ENCODE results near the gene CIROP. TPM values are rescaled to one million over a fixed set of nuclear protein-coding genes. Genes with fewer than 3 reads are reported as not detected.

CIROP gene
- total and polyA plus RNA-seq, 11 donors, result not detected

DNA sequence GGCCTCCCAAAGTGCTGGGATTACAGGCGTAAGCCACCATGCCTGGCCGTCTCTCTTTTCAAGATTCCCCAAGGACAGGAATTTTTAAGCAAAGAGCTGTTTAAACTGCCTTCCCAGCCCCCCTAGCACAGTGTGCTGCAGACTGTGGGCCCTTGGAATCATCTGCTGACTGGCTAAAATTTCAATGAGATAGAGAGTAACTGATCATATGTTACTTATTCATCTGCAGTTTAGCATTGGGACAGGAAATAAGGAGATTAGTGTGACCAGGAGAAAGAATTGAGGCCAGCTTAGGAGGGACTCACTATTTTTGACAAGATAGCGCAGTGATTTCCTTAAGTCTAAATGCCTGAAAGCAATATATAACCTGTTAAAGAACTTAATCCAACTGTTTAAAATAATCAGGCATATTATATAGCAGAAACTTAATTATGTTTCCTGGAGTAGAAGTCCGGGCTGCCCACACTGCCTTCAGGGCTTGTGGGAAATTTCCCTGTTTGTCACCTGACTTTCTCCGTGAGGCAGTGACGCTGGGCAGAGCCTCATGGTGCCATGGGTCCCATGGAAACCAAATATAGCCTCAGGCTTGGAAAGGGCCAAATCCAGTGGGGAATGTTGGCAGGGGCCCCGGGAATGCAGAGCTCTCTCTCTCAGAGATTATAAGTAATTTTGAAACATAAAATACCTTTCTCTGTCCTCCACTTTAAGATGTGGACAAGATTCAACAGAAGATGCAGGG lies 37.1 kb upstream of the CIROP start:
- H3K36me3 ChIP-seq, result peaks cover 0 to 25% (median 10%) of the 10 kb centered on the region in 9 donors
- peak overlapping the region; percentile 46 to 84 (median 72) for H3K27ac ChIP-seq
- peak; percentile 75 to 88 (median 80) for DNase-seq
- WGBS, 4 donors, result 45 to 49% (median 48%) methylated on average over 7 of the region's 7 CpGs
- H3K4me1 ChIP-seq, result peaks cover 0 to 46% (median 15%) of the 10 kb centered on the region in 12 donors
- H3K9me3 ChIP-seq, result no peaks in the 10 kb centered on the region
- intact Hi-C loops (cut with DNase I), result loop anchor here in 1 of 10 donors (1.0 kb wide), 1 partner anchor 12 kb away; no protein-coding TSS in a partner anchor
- H3K27me3 ChIP-seq, result no peaks in the 10 kb centered on the region
- no peak overlapping the region for H3K4me3 ChIP-seq
- peak; percentile 85 to 95 (median 90) for ATAC-seq
- TF ChIP-seq POLR2A (IDR thresholded peaks at IDR 0.05), result no peak
- TF ChIP-seq, protein P1, sequence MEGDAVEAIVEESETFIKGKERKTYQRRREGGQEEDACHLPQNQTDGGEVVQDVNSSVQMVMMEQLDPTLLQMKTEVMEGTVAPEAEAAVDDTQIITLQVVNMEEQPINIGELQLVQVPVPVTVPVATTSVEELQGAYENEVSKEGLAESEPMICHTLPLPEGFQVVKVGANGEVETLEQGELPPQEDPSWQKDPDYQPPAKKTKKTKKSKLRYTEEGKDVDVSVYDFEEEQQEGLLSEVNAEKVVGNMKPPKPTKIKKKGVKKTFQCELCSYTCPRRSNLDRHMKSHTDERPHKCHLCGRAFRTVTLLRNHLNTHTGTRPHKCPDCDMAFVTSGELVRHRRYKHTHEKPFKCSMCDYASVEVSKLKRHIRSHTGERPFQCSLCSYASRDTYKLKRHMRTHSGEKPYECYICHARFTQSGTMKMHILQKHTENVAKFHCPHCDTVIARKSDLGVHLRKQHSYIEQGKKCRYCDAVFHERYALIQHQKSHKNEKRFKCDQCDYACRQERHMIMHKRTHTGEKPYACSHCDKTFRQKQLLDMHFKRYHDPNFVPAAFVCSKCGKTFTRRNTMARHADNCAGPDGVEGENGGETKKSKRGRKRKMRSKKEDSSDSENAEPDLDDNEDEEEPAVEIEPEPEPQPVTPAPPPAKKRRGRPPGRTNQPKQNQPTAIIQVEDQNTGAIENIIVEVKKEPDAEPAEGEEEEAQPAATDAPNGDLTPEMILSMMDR (IDR thresholded peaks at IDR 0.05), result no peak

DNA sequence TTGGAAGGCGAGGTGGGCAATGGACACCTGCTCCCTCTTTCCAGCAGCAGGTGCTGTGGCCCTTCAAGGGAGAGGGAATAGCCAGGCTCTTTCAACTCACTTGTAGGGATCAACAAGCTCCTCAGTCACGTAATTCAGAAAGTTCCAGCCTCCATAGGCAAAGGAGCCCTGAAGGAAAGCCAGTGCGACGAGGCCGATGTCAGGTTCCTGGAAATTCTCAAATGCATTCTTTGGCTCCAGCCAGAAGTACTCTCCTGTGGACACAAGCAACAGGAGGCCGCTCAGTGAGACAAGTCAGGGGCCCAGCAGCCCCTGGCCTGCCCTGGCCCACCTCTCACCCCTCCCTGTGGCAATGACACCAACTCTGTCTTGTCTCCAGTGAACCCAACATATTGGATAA lies 35.6 kb upstream of the CIROP start:
- Histone ChIP-seq H3K27me3 (no peaks in the 10 kb centered on the region), H3K4me3 (no peak overlapping the region), H3K9me3 (no peaks in the 10 kb centered on the region), H3K36me3 (peaks cover 0 to 29% (median 10%) of the 10 kb centered on the region in 9 donors), H3K4me1 (peaks cover 0 to 34% (median 12%) of the 10 kb centered on the region in 12 donors), H3K27ac (peak overlapping the region in 1 of 12 donors; percentile 18)
- no peak for ATAC-seq
- TF ChIP-seq POLR2A (IDR thresholded peaks at IDR 0.05), result no peak
- DNase-seq, result no peak
- intact Hi-C loops (cut with DNase I), result no loop called here
- 61 to 81% (median 78%) methylated on average over 5 to 6 of the region's 6 CpGs for WGBS, 4 donors

DNA sequence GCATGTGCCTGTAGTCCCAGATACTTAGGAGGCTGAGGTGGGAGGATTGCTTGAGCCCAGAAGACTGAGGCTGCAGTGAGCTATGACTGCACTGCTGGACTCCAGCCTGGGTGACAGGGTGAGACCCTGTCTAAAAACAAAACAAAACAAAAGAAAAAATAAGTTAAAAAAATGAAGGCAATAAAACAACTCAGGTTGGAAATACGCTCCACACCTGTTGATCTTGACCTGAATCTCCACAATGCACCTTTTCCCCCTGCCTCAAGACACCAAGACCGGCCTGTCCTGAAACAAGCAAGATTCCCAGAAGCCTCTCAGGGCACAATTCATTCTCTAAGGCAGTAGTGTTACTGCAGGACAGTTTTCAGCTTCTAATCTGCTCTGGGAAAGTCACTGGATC lies 35.1 kb upstream of the CIROP start:
- peak overlapping the region in 1 of 12 donors; percentile 18 for H3K27ac ChIP-seq
- no peaks in the 10 kb centered on the region for H3K27me3 ChIP-seq
- H3K36me3 ChIP-seq, result peaks cover 0 to 29% (median 10%) of the 10 kb centered on the region in 9 donors
- WGBS, 4 donors, result 90 to 100% (median 93%) methylated on average over 2 of the region's 2 CpGs
- TF ChIP-seq, protein P1 (IDR thresholded peaks at IDR 0.05), result no peak
- TF ChIP-seq POLR2A (IDR thresholded peaks at IDR 0.05), result no peak
- intact Hi-C loops (cut with DNase I), result no loop called here
- no peaks in the 10 kb centered on the region for H3K9me3 ChIP-seq
- H3K4me3 ChIP-seq, result no peak overlapping the region
- DNase-seq, result no peak
- peaks cover 0 to 34% (median 12%) of the 10 kb centered on the region in 12 donors for H3K4me1 ChIP-seq
- no peak for ATAC-seq

DNA sequence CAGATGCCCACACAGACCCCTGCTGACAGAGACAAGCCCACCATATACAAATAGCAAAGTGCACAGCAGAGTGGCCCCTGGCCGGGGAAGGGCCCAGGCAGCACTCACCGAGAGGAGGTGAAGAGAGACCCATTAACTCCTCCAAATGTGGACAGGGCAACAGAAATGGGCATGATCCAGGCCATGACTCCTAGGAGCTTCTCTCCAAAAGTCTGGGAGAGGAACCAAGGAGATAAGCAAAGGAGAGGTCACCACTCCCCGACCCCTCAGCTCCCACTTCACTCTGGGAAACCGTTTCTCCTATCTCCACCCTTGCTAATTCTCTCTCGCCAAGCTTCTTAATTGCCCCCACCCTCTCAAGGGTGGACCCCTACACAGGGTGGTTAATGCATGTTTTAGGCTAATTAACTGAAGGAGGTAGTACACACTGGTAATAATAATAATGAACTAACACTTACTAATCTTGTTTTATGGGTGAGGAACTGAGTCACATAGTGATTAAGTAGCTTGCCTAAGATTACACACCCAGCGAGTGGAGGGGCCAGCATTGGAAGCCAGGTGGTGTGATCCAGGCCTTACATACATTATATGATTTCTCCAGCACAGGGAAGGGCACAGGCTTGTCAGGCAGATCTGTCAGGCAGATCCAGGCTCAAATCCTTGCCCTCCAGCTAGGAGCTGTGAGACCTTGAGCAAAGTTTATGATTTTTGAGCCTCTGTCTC lies 33.2 kb upstream of the CIROP start:
- intact Hi-C loops (cut with DNase I), result no loop called here
- H3K4me3 ChIP-seq, result no peak overlapping the region
- no peaks in the 10 kb centered on the region for H3K27me3 ChIP-seq
- DNase-seq (no peak), ATAC-seq (no peak)
- no peak for TF ChIP-seq POLR2A (IDR thresholded peaks at IDR 0.05)
- TF ChIP-seq, protein P1 (IDR thresholded peaks at IDR 0.05), result no peak
- H3K4me1 ChIP-seq, result peaks cover 0 to 24% (median 9%) of the 10 kb centered on the region in 12 donors
- H3K27ac ChIP-seq, result peak overlapping the region in 4 of 12 donors; percentile 19 to 50 (median 28)
- 66 to 74% (median 70%) methylated on average over 6 of the region's 6 CpGs for WGBS, 4 donors
- H3K36me3 ChIP-seq, result peaks cover 0 to 29% (median 10%) of the 10 kb centered on the region in 9 donors
- no peaks in the 10 kb centered on the region for H3K9me3 ChIP-seq

Data from heart left ventricle (tissue), 16 donors.